Motor neuron (in vitro differentiated cells): ENCODE data around the gene ELSPBP1. TPM values are rescaled to one million over a fixed set of nuclear protein-coding genes. Genes with fewer than 3 reads are reported as not detected.
"Not testable (repeated sequence)": the region's sequence is repeated elsewhere in the genome, so short reads cannot be mapped to it uniquely, and the experiment has no call there.

Experiments
- ATAC-seq, 8 experiments: fragments of 200-7000 bp; cut with Tn5 transposase; replicated peaks in 6 of 8; 2 replicates each; pipeline ENCODE4 v1.8.0; 2021; ENCODE audit warnings: mild to moderate bottlenecking in 8 of 8, moderate library complexity in 8 of 8
- H3K27ac ChIP-seq, 2 donors: fragments of 250-450 bp; sonication (Bioruptor Pico); 2 replicates each; pipeline ENCODE4 v1.9.0; 2021; ENCODE audit warnings: antibody characterized with exemption in 2 of 2, mild to moderate bottlenecking in 2 of 2, moderate library complexity in 1 of 2
- H3K4me1 ChIP-seq, 2 donors: fragments of 250-450 bp; sonication (Bioruptor Pico); replicated peaks in 1 of 2; 2 replicates each; pipeline ENCODE4 v1.6.1; 2021; ENCODE audit warnings: antibody characterized with exemption in 2 of 2, mild to moderate bottlenecking in 2 of 2, moderate library complexity in 1 of 2
- H3K4me3 ChIP-seq, 5 donors: fragments of 250-450 bp; sonication (Bioruptor Pico); 2 replicates each; pipeline ENCODE4 v1.9.0; 2021; ENCODE audit warnings: antibody characterized with exemption in 5 of 5, mild to moderate bottlenecking in 5 of 5, moderate library complexity in 4 of 5
- WGBS, 10 experiments: fragments of 450-650 bp; shearing (Covaris generic); methylation state at CpG; one replicate each; pipeline ENCODE4 v1.0.0; 2022; 5-methylcytosine and 5-hydroxymethylcytosine counted together
- in situ Hi-C, 9 experiments: fragments of 400-800 bp; cut with MboI; loops; one replicate each; pipeline ENCODE4 v1.15.0; 2021; ENCODE audit warnings: low sequenced_read_pairs in 9 of 9, low pct_unique_long_range_greater_than_20kb in 2 of 9; ENCODE audit not compliant: unreplicated experiment in 9 of 9
- total RNA-seq, 8 experiments: library from RNA; unstranded; fragments of 300-600 nt; gene quantifications; 2 replicates each; pipeline versions ENCODE4 v1.2.3 to v1.2.4, GENCODE V29; 2022

ELSPBP1 gene
- 1 to 10 TPM in 2 of 8 experiments, under 1 TPM in 2, not detected in 4; 0.22 to 2.1 (median 1.1) TPM for total RNA-seq

GRCh38 chr19:47994209-47994802 lies at the start of gene ELSPBP1:
TSS of gene ELSPBP1 (plus strand) at chr19:47994632. CDS start at chr19:48008668, 14,036 bp downstream.
- ATAC-seq, result peak in 7 of 8 experiments; percentile 23 to 100 (median 90)
- H3K4me3 ChIP-seq, result no peak within 1 kb of the TSS
- 5 to 100% (median 26%) methylated on average over 1 to 4 of the region's 5 CpGs; no CpG with 5 or more reads in 2 of the 10 experiments for WGBS, 10 experiments
- in situ Hi-C loops, result no loop called here
- H3K4me1 ChIP-seq, result peaks cover 0 to 10% of the 10 kb centered on the region in 2 donors
- H3K27ac ChIP-seq, result peak within 1 kb of the TSS in 1 of 2 donors; percentile 42

GRCh38 chr19:47949852-47950521 lies 44.4 kb upstream of the ELSPBP1 start:
- ATAC-seq, H3K4me3 ChIP-seq, H3K27ac ChIP-seq, H3K4me1 ChIP-seq: not testable (repeated sequence)
- 90% methylated on average over 14 of the region's 24 CpGs; no CpG with 5 or more reads in 9 of the 10 experiments for WGBS, 10 experiments
- in situ Hi-C loops, result loop anchor here in 5 of 9 experiments (25.0 kb wide), 3 partner anchors 137 to 312 kb away; partner anchors contain the start of genes CARD8 (in 4 of the 5), ZNF114 (in 4 of the 5), LIG1 (in 3 of the 5) and ZSWIM9 (in 3 of the 5)

GRCh38 chr19:47952132-47952531 lies 42.3 kb upstream of the ELSPBP1 start:
- not testable (repeated sequence) for ATAC-seq, H3K4me3 ChIP-seq, H3K27ac ChIP-seq, H3K4me1 ChIP-seq
- in situ Hi-C loops, result loop anchor here in 5 of 9 experiments (25.0 kb wide), 3 partner anchors 135 to 310 kb away; partner anchors contain the start of genes CARD8 (in 4 of the 5), ZNF114 (in 4 of the 5), LIG1 (in 3 of the 5) and ZSWIM9 (in 3 of the 5)
- WGBS, 10 experiments, result no CpG with 5 or more reads among the region's 21 CpGs

- WGBS, 10 experiments, result no CpG with 5 or more reads among the region's 11 CpGs
- in situ Hi-C loops, result loop anchor here in 5 of 9 experiments (25.0 kb wide), 3 partner anchors 131 to 306 kb away; partner anchors contain the start of genes CARD8 (in 4 of the 5), ZNF114 (in 4 of the 5), LIG1 (in 3 of the 5) and ZSWIM9 (in 3 of the 5)
- H3K4me3 ChIP-seq, result not testable (repeated sequence)
Measured at GRCh38 chr19:47955936-47956335, 38.5 kb upstream of the ELSPBP1 start.

GRCh38 chr19:47973529-47973928 lies 20.9 kb upstream of the ELSPBP1 start:
- in situ Hi-C loops, result loop anchor here in 5 of 9 experiments (25.0 kb wide), 3 partner anchors 114 to 289 kb away; partner anchors contain the start of genes CARD8 (in 4 of the 5), ZNF114 (in 4 of the 5), LIG1 (in 3 of the 5) and ZSWIM9 (in 3 of the 5)

More at GRCh38 chr19:47955936-47956335, 38.5 kb upstream of the ELSPBP1 start:
- not testable (repeated sequence) for ATAC-seq, H3K27ac ChIP-seq, H3K4me1 ChIP-seq

GRCh38 chr19:47991191-47991808 lies 3.1 kb upstream of the ELSPBP1 start:
- ATAC-seq, result no peak
- Histone ChIP-seq H3K27ac (no peak overlapping the region), H3K4me1 (peaks cover 0 to 10% of the 10 kb centered on the region in 2 donors), H3K4me3 (no peak overlapping the region)
- 0 to 100% (median 56%) methylated on average over 2 to 8 of the region's 10 CpGs; no CpG with 5 or more reads in 4 of the 10 experiments for WGBS, 10 experiments
- in situ Hi-C loops, result no loop called here

More at GRCh38 chr19:47973529-47973928, 20.9 kb upstream of the ELSPBP1 start:
- Histone ChIP-seq H3K27ac (no peak overlapping the region), H3K4me3 (no peak overlapping the region), H3K4me1 (no peaks in the 10 kb centered on the region)
- 0 to 93% (median 88%) methylated on average over 1 to 6 of the region's 6 CpGs for WGBS, 10 experiments
- ATAC-seq, result no peak

GRCh38 chr19:47992070-47992469 lies 2.4 kb upstream of the ELSPBP1 start, which contains the start of gene BSPH1:
TSS of gene BSPH1 (minus strand) at chr19:47992170. CDS start at chr19:47992081, 89 bp downstream.
- H3K4me1 ChIP-seq, result peaks cover 0 to 10% of the 10 kb centered on the region in 2 donors
- WGBS, 10 experiments, result 0 to 86% (median 63%) methylated on average over 1 to 2 of the region's 2 CpGs; no CpG with 5 or more reads in 2 of the 10 experiments
- H3K4me3 ChIP-seq, result no peak within 1 kb of the TSS
- in situ Hi-C loops, result no loop called here
- no peak for ATAC-seq
- no peak within 1 kb of the TSS for H3K27ac ChIP-seq

- WGBS, 10 experiments, result 0 to 100% (median 26%) methylated on average over 1 of the region's 1 CpG; no CpG with 5 or more reads in 2 of the 10 experiments
- no peak for ATAC-seq
- no peak overlapping the region for H3K4me3 ChIP-seq
- H3K27ac ChIP-seq, result no peak overlapping the region
- peaks cover 0 to 10% of the 10 kb centered on the region in 2 donors for H3K4me1 ChIP-seq
- in situ Hi-C loops, result no loop called here
Measured at GRCh38 chr19:47996230-47996727, 1.8 kb downstream of the ELSPBP1 start.

- Histone ChIP-seq H3K27ac (no peak overlapping the region), H3K4me3 (no peak overlapping the region), H3K4me1 (peaks cover 0 to 10% of the 10 kb centered on the region in 2 donors)
- WGBS, 10 experiments, result 59 to 96% (median 92%) methylated on average over 1 to 6 of the region's 6 CpGs; no CpG with 5 or more reads in 4 of the 10 experiments
- in situ Hi-C loops, result no loop called here
- ATAC-seq, result no peak
Measured at GRCh38 chr19:47998800-47999199, 4.4 kb downstream of the ELSPBP1 start.

GRCh38 chr19:48000846-48001245 lies 6.4 kb downstream of the ELSPBP1 start:
- no peak for ATAC-seq
- WGBS, 10 experiments, result 28 to 100% (median 68%) methylated on average over 1 to 4 of the region's 6 CpGs; no CpG with 5 or more reads in 2 of the 10 experiments
- in situ Hi-C loops, result no loop called here
- Histone ChIP-seq H3K27ac (no peak overlapping the region), H3K4me3 (no peak overlapping the region), H3K4me1 (no peaks in the 10 kb centered on the region)

GRCh38 chr19:48004236-48004635 lies 9.8 kb downstream of the ELSPBP1 start:
- Histone ChIP-seq H3K27ac (no peak overlapping the region), H3K4me3 (no peak overlapping the region), H3K4me1 (no peaks in the 10 kb centered on the region)
- ATAC-seq, result no peak
- in situ Hi-C loops, result no loop called here
- WGBS, 10 experiments, result 0 to 100% (median 87%) methylated on average over 1 to 4 of the region's 6 CpGs; no CpG with 5 or more reads in 5 of the 10 experiments

- Histone ChIP-seq H3K27ac (no peak overlapping the region), H3K4me3 (no peak overlapping the region), H3K4me1 (no peaks in the 10 kb centered on the region)
- ATAC-seq, result no peak
- in situ Hi-C loops, result no loop called here
- 43 to 97% (median 78%) methylated on average over 2 to 6 of the region's 6 CpGs for WGBS, 10 experiments
Measured at GRCh38 chr19:48006762-48007161, 12.3 kb downstream of the ELSPBP1 start.
